Measurements from ENCODE around the gene F5. TPM values are rescaled to one million over a fixed set of nuclear protein-coding genes. Genes with fewer than 3 reads are reported as not detected.

The F5 gene
- total RNA-seq = 16.7 and 17.5 TPM in 2 replicates

DNA sequence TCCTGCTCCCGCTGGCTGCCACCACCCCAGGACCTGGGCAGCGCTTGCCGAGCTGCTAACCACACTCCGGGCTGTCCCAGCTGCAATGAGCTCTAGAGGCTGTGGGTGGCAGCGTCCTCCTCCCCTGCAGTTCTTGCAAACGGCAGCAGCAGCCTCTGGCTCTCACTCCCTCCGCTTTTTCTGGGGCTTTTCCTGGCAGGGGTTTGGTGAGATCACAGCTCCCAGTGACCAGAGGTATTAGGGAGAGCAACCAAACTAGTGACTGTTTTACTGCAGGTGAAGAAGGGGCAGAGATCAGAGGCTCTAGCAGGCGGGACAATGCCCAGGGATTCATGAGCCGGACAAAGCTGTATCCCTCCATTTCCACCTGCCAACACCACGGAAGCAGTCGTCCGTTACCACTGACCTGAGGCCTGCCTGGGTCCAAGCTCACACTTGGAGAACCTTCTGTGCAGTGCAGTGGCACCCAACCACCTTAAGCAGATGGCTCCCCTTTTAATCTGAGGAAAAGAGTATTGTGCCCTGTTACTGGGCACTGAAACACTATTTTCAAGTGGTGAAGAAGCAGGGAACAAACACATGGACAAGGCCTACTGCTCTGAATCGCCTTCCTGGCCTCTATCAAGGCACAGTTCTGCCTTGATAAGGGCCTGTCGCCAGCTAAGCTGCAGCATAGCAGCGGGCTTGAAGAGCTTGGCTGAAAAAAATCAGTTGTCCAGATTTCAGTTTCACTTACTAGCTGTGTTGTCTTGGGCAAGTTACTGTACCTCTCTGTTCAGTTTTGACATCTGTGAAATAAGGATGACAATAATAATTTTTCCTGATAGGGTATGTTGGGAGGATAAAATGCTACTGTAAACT lies at the start of gene F5:
TSS of gene F5 (minus strand) at position 87 of the 861 bp plus-strand sequence. CDS start 95 bp downstream, outside the sequence.
- intact Hi-C loops (cut with micrococcal nuclease) = loop anchor here (1.0 to 10.0 kb wide), 11 partner anchors 8 to 1728 kb away; partner anchors contain the start of genes FMO4, GORAB, KIFAP3 and METTL18

GRCh38 chr1:169634877-169635276 lies 48.6 kb upstream of the F5 start:
- intact Hi-C loops (cut with micrococcal nuclease) = no loop called here

DNA sequence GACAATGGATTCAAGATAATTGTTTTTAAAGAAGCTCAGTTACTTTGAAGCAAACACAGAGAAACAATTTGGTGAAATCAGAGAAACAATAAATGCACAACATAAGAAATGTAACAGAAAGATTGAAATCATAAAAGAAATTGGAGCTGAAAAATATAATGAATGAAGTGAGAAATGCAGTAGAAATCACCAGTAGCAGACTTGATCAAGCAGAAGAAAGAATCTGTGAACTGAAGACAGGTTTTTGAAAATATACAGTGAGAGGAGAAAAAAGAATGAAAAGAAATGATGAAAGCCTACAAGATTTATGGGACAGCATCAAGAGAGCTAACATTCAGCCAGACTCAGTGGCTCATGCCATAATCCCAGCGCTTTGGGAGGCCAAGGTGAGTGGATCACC lies 47.9 kb upstream of the F5 start:
- intact Hi-C loops (cut with micrococcal nuclease) = no loop called here

DNA sequence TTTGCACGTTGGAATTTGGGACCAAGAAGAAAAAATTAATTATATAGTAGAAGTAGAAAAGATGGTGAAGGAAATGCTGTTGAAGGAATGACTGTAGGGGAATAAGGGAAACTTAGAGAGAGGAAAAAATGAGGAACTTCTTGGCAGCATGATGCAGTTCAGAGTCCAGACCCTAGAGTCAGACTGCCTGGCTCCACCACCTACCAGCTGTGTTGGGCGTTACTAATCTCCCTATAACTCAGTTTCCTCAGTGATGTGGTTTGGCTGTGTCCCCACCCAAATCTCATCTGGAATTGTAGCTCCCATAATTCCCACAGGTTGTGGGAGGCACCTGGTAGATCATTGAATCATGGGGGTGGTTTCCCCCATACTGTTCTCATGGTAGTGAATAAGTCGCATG lies 45.0 kb upstream of the F5 start:
- intact Hi-C loops (cut with micrococcal nuclease) = no loop called here

- intact Hi-C loops (cut with micrococcal nuclease) = no loop called here
Measured at GRCh38 chr1:169630006-169630405, 43.7 kb upstream of the F5 start, which contains the start of gene SELP. Gene SELP (minus strand): TSS chr1:169630124. CDS start chr1:169630074, 50 bp downstream.

- intact Hi-C loops (cut with micrococcal nuclease) = loop anchor here (5.0 kb wide), 1 partner anchor 32 kb away; no protein-coding TSS in a partner anchor
Measured at GRCh38 chr1:169624912-169625311, 38.6 kb upstream of the F5 start.

- intact Hi-C loops (cut with micrococcal nuclease) = loop anchor here (5.0 kb wide), 1 partner anchor 33 kb away; no protein-coding TSS in a partner anchor
Measured at GRCh38 chr1:169624122-169624521, 37.8 kb upstream of the F5 start.

DNA sequence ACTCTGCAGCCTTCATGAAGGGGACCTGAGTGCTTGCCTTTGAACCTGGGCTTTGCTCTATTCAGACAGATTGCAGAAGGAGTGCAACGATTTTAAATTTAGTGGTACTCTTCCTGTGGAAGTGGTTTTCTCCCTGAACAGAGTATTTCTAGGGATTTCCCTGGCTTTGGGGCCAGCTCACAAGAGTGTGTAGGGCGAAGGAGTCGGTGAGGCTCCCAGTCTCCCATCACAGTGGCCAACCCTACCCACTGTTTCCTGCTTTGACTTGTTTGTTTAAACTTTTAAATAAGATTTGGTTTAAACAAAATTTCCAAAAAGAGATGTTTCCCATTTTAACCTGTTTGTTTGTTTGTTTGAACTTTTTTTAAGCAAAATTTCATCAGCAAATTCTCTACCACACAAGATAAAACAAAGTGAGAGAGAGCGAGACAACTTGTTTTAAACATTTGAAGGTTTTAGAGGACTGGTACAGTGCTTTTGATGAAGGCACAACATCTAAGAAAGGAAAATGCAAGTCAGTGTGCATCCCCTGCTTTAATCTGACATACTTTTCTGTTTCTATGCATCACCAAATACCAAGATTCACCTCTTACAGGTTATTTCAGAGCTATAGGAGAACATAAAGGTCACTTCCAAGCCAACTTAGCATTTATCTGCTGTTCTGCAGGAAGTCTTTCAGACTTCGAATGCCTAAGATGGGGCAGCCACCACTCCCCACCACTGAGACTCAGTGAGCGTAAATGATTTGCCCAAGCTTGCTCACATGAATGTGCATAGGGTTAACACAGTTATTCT lies 37.0 kb upstream of the F5 start:
- intact Hi-C loops (cut with micrococcal nuclease) = loop anchor here (5.0 kb wide), 1 partner anchor 34 kb away; no protein-coding TSS in a partner anchor

GRCh38 chr1:169620565-169620964 lies 34.3 kb upstream of the F5 start:
- intact Hi-C loops (cut with micrococcal nuclease) = loop anchor here (5.0 kb wide), 1 partner anchor 37 kb away; no protein-coding TSS in a partner anchor

- intact Hi-C loops (cut with micrococcal nuclease) = no loop called here
Measured at GRCh38 chr1:169618367-169618766, 32.1 kb upstream of the F5 start.

DNA sequence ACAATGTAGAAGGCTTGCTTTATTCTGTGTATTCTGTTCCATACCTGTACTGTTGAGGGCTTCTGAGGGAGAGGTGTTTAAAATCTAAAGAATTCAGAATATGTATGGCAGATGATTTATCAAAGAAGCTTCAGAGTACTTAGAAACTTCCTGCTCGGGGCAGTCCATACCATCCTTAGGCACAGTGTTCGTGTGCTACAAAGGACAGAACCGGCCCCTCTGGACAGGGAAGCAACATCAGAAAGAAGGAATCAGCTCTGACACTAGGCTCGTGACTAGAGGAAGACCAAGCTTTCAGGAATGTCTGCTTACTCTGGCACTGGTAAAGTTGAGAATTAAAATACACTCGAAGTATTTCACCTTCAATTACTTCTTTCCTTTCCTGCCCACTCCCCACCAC lies 29.5 kb upstream of the F5 start:
- intact Hi-C loops (cut with micrococcal nuclease) = no loop called here

GRCh38 chr1:169610858-169611257 lies 24.6 kb upstream of the F5 start:
- intact Hi-C loops (cut with micrococcal nuclease) = no loop called here

DNA sequence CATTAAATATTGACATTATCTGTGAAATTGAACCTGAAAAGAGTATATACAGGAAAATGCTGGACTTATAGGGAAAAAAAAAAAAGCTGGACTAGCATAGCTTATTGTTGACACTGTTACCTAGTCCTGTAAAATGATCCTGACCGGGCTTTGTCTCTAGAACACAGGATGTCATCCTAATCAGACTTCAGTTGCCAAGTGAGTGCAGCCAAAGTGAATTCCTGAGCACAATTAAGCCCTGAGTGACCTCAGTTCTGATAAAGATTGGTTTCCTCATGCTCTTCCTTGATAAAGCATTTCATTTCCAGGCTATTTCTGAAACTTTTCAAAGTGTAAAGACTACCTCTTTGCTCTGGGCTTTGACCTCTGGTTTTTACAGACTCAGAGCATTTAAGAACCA lies 23.8 kb upstream of the F5 start:
- intact Hi-C loops (cut with micrococcal nuclease) = no loop called here

GRCh38 chr1:169608226-169608625 lies 21.9 kb upstream of the F5 start:
- intact Hi-C loops (cut with micrococcal nuclease) = loop anchor here (5.0 kb wide), 1 partner anchor 44 kb away; no protein-coding TSS in a partner anchor

DNA sequence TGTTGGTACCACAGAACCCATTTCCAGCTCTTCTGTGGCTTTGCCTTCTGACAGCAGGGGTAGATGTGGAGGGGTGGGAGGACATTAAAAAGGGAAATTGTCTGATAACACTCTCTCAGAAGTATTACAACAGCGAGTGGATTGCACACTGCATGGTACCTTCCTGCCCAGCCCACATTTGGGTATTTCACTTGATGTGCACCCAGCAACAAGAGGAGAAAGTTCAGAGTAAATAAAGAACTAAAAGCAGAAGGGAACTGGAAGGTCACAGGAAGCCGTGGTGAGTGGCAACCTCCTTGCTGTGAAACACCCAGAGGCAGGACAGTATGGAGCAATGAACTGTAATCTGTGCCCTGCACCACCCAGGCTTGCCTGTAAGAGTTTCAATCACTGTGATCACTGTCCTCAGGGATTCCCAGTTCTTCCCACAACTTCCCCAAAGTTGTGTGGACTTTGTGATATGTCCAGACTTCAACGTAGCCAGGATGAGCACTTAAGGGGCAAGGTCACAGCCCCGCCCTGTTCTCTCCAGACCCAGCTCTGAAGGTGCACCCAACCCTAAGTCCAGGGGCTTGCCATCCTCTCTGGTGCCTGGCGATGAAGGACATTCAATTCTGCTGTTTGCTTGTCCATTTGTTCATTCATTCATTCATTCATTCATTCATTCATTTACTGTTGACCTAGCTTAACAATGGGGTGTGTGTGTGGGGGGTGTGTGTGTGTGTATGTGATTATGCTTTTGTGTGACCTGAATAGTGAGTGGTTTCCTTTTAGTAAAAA lies 18.7 kb upstream of the F5 start:
- intact Hi-C loops (cut with micrococcal nuclease) = loop anchor here (1.0 to 5.0 kb wide), 3 partner anchors 47 to 287 kb away; partner anchors contain the start of gene SCYL3

DNA sequence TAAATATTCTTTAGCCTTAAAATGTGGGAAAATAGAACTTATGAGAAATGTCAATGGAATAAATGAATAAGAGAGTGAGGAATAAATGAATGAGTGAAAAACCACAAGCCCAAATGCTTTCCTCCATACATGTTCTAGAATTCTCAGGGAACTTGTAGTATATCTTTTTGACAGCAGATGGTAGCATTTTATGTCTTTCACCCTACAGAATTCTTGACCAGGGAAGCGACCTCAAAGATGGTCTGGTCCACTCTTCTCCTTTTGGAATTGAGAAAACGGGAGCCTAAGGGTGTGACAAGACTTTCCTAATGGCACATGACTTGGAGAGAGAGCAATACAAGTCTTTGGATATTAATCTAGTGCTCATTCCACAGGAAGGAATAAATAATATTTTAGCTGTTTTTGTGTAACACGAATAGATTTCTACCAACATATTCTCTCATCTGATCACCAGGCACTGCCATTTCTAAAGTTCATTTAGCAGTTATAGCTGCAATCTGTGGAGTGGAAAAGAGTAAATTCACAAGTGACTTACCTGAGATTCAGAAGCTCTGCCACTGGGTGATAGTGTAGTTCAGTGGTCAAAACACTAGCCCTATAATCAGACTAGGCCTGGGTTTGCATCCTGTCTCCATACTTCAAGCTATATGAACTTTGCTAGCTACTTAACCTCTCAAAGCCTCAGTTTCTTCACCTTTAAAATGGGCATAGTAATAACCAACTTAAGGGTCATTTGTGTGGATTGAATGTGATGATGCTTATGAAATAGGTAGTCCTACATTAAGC lies 15.0 kb upstream of the F5 start:
- intact Hi-C loops (cut with micrococcal nuclease) = loop anchor here (1.0 to 5.0 kb wide), 7 partner anchors 15 to 291 kb away; partner anchors contain the start of genes F5 and SCYL3

DNA sequence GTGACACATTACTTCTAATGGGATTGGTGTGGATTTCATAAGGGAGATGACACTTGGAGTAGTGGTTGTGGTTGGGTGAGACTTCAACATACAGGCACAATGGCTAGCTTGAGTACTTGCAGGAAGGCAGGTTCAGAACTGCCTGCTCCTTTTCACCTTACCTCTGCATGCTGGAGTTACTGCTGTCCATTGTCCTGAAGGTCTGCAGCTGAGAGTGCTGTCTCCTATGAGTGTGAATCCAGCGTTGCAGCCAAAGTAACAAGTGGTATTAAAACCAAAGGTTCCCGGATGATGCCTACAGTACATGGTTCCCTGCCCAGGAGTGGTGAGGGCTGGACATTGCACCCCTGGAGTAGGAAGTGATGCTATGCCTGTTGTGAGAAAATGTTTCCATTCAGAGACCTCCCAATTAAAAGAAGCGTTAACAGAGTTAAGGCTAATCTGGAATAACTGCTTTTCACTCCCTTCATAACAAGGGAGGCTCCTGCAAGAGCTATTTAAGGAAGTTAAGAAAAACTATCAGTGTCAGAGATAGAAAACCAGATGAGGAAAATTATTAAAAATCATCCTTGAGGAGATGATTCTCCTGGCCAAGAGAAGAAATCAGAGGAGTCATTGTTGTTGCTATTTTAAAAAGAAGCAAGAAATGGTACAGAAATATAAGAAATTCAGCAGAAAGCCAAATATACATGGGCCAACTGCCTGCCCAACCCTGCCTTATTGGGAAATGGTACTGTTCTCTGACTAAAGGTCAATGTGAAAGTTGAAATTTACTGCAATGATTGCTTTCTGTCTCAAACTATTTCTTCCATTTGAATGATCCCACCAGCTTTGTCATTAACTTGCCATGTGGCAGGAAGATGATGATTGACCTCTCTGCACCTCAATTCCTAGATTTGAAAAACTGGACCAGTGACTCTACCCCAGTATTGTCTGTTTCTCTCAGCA lies 9.8 kb upstream of the F5 start:
- intact Hi-C loops (cut with micrococcal nuclease) = no loop called here

- intact Hi-C loops (cut with micrococcal nuclease) = loop anchor here (1.0 kb wide), 1 partner anchor 8 kb away; the partner anchor contains the start of gene F5
Measured at GRCh38 chr1:169594391-169594790, 8.1 kb upstream of the F5 start.

GRCh38 chr1:169590932-169591331 lies 4.7 kb upstream of the F5 start:
- intact Hi-C loops (cut with micrococcal nuclease) = no loop called here
